Activated CD8-positive, alpha-beta T cell treated with anti-CD3 and anti-CD28 coated beads for 36 hours (primary cell): ENCODE results near the gene IQGAP3. TPM values are rescaled to one million over a fixed set of nuclear protein-coding genes. Genes with fewer than 3 reads are reported as not detected.
"Not testable (repeated sequence)": the region's sequence is repeated elsewhere in the genome, so short reads cannot be mapped to it uniquely, and the experiment has no call there.

Experiments used
- ATAC-seq: fragments of 200-7000 bp; cut with Tn5 transposase; one replicate; pipeline ENCODE4 v1.10.0; 2021; ENCODE audit warnings: mild to moderate bottlenecking, moderate library complexity
- CTCF ChIA-PET: fragments of 350-600 bp; sonication (Branson Sonifier 250); formaldehyde crosslinking; loops from one replicate; lab custom pipeline; 2021; ENCODE audit warnings: antibody characterized with exemption; lab: Charles Lee
- POLR2A ChIA-PET: fragments of 350-600 bp; sonication (Branson Sonifier 250); formaldehyde crosslinking; loops from one replicate; lab custom pipeline; 2021; ENCODE audit warnings: antibody characterized with exemption; lab: Charles Lee
- DNase-seq: peaks from one replicate; pipeline ENCODE4 v3.0.0-alpha.2; 2020
- H3K27ac Mint-ChIP-seq: one replicate; pipeline ENCODE4 v1.8.0; 2021; ENCODE audit warnings: mild to moderate bottlenecking, mixed read lengths
- H3K27me3 Mint-ChIP-seq: one replicate; pipeline ENCODE4 v1.8.0; 2021; ENCODE audit warnings: mixed read lengths
- H3K36me3 Mint-ChIP-seq: one replicate; pipeline ENCODE4 v1.8.0; 2021; ENCODE audit warnings: low read depth, mixed read lengths
- H3K4me1 Mint-ChIP-seq: one replicate; pipeline ENCODE4 v1.8.0; 2021; ENCODE audit warnings: low read depth, mixed read lengths
- H3K4me3 Mint-ChIP-seq: one replicate; pipeline ENCODE4 v1.8.0; 2021; ENCODE audit warnings: mild to moderate bottlenecking, moderate library complexity, mixed read lengths
- H3K9me3 Mint-ChIP-seq: one replicate; pipeline ENCODE4 v1.8.0; 2021; ENCODE audit warnings: mixed read lengths
- CTCF ChIP-seq: fragments of 200-600 bp; IDR thresholded peaks from one replicate; pipeline ENCODE4 v1.8.0; 2022; ENCODE audit warnings: antibody characterized with exemption, mild to moderate bottlenecking
- intact Hi-C: fragments of 100-400 bp; cut with micrococcal nuclease; formaldehyde crosslinking; loops from one replicate; pipeline ENCODE4 v1.10.0; 2022
- total RNA-seq, 2 experiments: library from RNA; stranded (reverse); gene quantifications; one replicate each; pipeline ENCODE4 v1.2.3, GENCODE V29; 2021

The IQGAP3 gene
- total RNA-seq, 2 experiments from 2014 or later: 14.4 to 14.9 TPM

DNA sequence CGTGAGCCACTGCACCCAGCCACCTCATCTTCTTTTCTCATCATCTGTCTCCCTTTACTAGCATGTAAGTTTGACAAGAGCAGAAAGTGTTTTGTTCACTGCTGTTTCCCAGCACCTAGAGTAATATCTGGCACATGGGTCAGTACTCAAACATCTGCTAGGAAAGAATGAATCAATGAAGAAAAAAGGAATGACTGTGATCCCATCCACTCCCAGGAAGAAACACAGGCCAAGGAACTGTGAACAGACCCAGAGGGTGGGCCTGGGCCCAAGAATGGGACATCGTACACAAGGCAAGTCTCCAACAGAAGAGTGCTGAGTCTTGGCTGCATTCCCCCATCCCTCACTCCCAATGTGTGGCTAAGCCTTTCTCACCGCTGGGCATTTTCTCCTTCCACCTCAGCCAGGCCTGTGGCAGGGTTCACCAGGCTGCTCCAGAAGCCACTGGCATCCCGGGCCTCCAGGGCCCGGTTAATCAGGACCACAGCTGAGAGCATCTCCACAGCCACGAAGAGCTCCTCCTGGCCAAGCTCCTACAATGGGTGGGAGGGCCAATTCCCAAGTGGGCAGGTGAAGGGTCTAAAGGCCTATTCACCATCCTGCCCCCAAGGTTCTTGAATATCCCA is 18.4 kb downstream of the IQGAP3 start:
- Mint-ChIP-seq H3K4me1 (no peaks in the 10 kb centered on the region), H3K9me3 (no peaks in the 10 kb centered on the region), H3K36me3 (no peaks in the 10 kb centered on the region), H3K4me3 (no peak overlapping the region), H3K27me3 (no peaks in the 10 kb centered on the region), H3K27ac (no peak overlapping the region)
- TF ChIP-seq CTCF: no peak
- POLR2A ChIA-PET: interaction anchor here (1.5 kb wide), 1 partner anchor 37 kb away, joined by 5 read pairs; the partner anchor contains the start of gene NAXE
- ATAC-seq (no peak), DNase-seq (no peak)
- CTCF ChIA-PET: interaction anchor here (0.9 kb wide), 1 partner anchor 73 kb away, joined by 6 read pairs; no protein-coding TSS in a partner anchor
- intact Hi-C loops: no loop called here

DNA sequence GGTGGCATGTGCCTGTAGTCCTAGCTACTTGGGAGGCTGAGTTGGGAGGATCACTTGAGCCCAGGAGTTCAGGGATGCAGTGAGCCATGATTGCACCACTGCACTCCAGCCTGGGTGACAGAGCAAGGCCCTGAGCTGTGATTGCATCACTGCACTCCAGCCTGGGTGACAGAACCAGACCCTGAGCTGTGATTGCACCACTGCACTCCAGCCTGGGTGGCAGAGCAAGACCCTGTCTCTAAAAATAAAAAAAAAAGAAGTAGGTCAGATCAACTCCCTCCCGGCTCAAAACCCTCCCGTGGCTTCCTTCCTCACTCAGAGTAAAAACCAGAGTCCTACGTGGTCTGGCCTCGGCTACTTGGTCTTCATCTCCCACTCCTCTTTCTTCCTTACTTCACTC is 19.4 kb downstream of the IQGAP3 start:
- intact Hi-C loops, H3K4me3 Mint-ChIP-seq, H3K27me3 Mint-ChIP-seq, H3K27ac Mint-ChIP-seq, H3K36me3 Mint-ChIP-seq, H3K9me3 Mint-ChIP-seq, DNase-seq, H3K4me1 Mint-ChIP-seq, ATAC-seq: not testable (repeated sequence)
- ChIA-PET CTCF (interaction anchor here (1.6 kb wide), 1 partner anchor 167 kb away, joined by 4 read pairs; no protein-coding TSS in a partner anchor), POLR2A (interaction anchor here (0.6 kb wide), 1 partner anchor 19 kb away, joined by 3 read pairs; the partner anchor contains the start of gene IQGAP3)

DNA sequence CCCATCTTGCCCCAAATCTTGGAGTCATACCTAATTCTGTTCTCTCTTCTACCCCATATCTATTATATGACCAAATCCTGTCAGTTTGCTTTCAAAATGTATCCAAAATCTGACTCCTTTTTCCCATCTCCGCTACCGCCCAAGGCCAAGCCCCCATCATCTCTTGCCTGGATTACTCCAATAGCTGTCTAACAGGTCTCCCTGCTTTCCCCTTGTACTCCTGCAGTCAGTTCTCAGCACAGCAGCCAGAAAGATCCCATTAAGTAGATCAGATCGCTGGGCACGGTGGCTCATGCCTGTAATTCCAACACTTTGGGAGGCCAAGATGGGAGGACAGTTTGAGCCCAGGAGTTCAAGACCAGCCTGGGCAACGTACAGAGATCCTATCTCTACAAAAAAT is 19.8 kb downstream of the IQGAP3 start:
- DNase-seq (no peak), ATAC-seq (no peak)
- Mint-ChIP-seq H3K4me3 (no peak overlapping the region), H3K4me1 (no peaks in the 10 kb centered on the region), H3K27ac (no peak overlapping the region), H3K27me3 (no peaks in the 10 kb centered on the region), H3K9me3 (no peaks in the 10 kb centered on the region), H3K36me3 (no peaks in the 10 kb centered on the region)
- no peak for TF ChIP-seq CTCF
- intact Hi-C loops: no loop called here
- CTCF ChIA-PET: interaction anchor here (1.6 kb wide), 1 partner anchor 167 kb away, joined by 4 read pairs; no protein-coding TSS in a partner anchor
- POLR2A ChIA-PET: interaction anchor here (0.6 kb wide), 2 partner anchors 19 to 20 kb away, joined by 3 read pairs; partner anchors contain the start of gene IQGAP3

GRCh38 chr1:156551869-156552268 is 20.5 kb downstream of the IQGAP3 start:
- Mint-ChIP-seq H3K4me3 (no peak overlapping the region), H3K27ac (no peak overlapping the region), H3K4me1 (no peaks in the 10 kb centered on the region), H3K27me3 (no peaks in the 10 kb centered on the region), H3K9me3 (no peaks in the 10 kb centered on the region), H3K36me3 (no peaks in the 10 kb centered on the region)
- DNase-seq (no peak), ATAC-seq (no peak)
- CTCF ChIA-PET: interaction anchor here (0.9 to 1.6 kb wide), 5 partner anchors 30 to 166 kb away, joined by 3 to 6 read pairs (median 4); no protein-coding TSS in a partner anchor
- TF ChIP-seq CTCF: no peak
- POLR2A ChIA-PET: interaction anchor here (0.6 kb wide), 1 partner anchor 19 kb away, joined by 3 read pairs; no protein-coding TSS in a partner anchor
- intact Hi-C loops: no loop called here

- POLR2A ChIA-PET: no interaction called here
- DNase-seq (no peak), ATAC-seq (no peak)
- TF ChIP-seq CTCF: no peak
- no peaks in the 10 kb centered on the region for H3K4me1 Mint-ChIP-seq
- no peak overlapping the region for H3K4me3 Mint-ChIP-seq
- no peak overlapping the region for H3K27ac Mint-ChIP-seq
- H3K36me3 Mint-ChIP-seq: no peaks in the 10 kb centered on the region
- intact Hi-C loops: no loop called here
- no peaks in the 10 kb centered on the region for H3K9me3 Mint-ChIP-seq
- CTCF ChIA-PET: interaction anchor here (0.9 to 1.6 kb wide), 5 partner anchors 31 to 107 kb away, joined by 3 to 6 read pairs (median 4); no protein-coding TSS in a partner anchor
- no peaks in the 10 kb centered on the region for H3K27me3 Mint-ChIP-seq
Measured at GRCh38 chr1:156551066-156551643, 21.2 kb downstream of the IQGAP3 start.
